OCI-LY1 (cell line): ENCODE measurements around the gene RAB15.

ENCODE experiments used
- H2AFZ ChIP-seq: fragments of 200-600 bp; sonication (generic), shearing (Covaris generic); 2 replicates; pipeline ENCODE4 v1.6.0; 2014; ENCODE audit warnings: antibody characterized with exemption, mild to moderate bottlenecking, low read length
- H3F3A ChIP-seq: fragments of 200-600 bp; sonication (generic), shearing (Covaris generic); 2 replicates; pipeline ENCODE4 v1.6.0; 2014; ENCODE audit warnings: mild to moderate bottlenecking, antibody characterized with exemption, low read length, moderate library complexity; ENCODE audit not compliant: insufficient read depth
- H3K27ac ChIP-seq: fragments of 200-600 bp; sonication (generic); 2 replicates; pipeline ENCODE4 v1.5.1; 2014; ENCODE audit warnings: low read length, mixed run types, mild to moderate bottlenecking, low read depth; ENCODE audit not compliant: poor library complexity, severe bottlenecking
- H3K27me3 ChIP-seq: fragments of 200-600 bp; sonication (generic); 2 replicates; pipeline ENCODE4 v1.6.0; 2014; ENCODE audit warnings: antibody characterized with exemption, mild to moderate bottlenecking, low read length, moderate library complexity; ENCODE audit not compliant: insufficient read depth
- H3K36me3 ChIP-seq: fragments of 200-600 bp; sonication (generic); 2 replicates; pipeline ENCODE4 v1.6.1; 2014; ENCODE audit warnings: mild to moderate bottlenecking, antibody characterized with exemption, low read length, moderate library complexity, mixed read lengths; ENCODE audit not compliant: insufficient read depth
- H3K4me1 ChIP-seq: fragments of 200-600 bp; sonication (generic); 2 replicates; pipeline ENCODE4 v1.5.1; 2014; ENCODE audit warnings: mild to moderate bottlenecking, low read length, moderate library complexity; ENCODE audit not compliant: insufficient read depth, severe bottlenecking
- H3K4me2 ChIP-seq: fragments of 200-600 bp; sonication (generic), shearing (Covaris generic); 2 replicates; pipeline ENCODE4 v1.6.1; 2014; ENCODE audit warnings: low read length
- H3K4me3 ChIP-seq: fragments of 200-600 bp; sonication (generic); 2 replicates; pipeline ENCODE4 v1.5.1; 2014; ENCODE audit warnings: low read length, low read depth, mild to moderate bottlenecking, mixed read lengths; ENCODE audit not compliant: poor library complexity, severe bottlenecking
- H3K79me2 ChIP-seq: fragments of 200-600 bp; shearing (Covaris generic); 2 replicates; pipeline ENCODE4 v1.6.1; 2016; ENCODE audit warnings: mixed run types, low read length, mixed read lengths; ENCODE audit not compliant: insufficient read depth
- H3K9ac ChIP-seq: fragments of 200-600 bp; sonication (generic), shearing (Covaris generic); 2 replicates; pipeline ENCODE4 v1.6.1; 2014; ENCODE audit warnings: mild to moderate bottlenecking, low read length, mixed read lengths
- H3K9me2 ChIP-seq: fragments of 200-600 bp; sonication (generic), shearing (Covaris generic); 2 replicates; pipeline ENCODE4 v1.6.1; 2014; ENCODE audit warnings: low read depth, mild to moderate bottlenecking, low read length, mixed read lengths
- H3K9me3 ChIP-seq: fragments of 200-600 bp; shearing (Covaris generic); 2 replicates; pipeline ENCODE4 v1.6.1; 2014; ENCODE audit warnings: low read length, mixed read lengths
- H4K20me1 ChIP-seq: fragments of 200-600 bp; sonication (generic), shearing (Covaris generic); 2 replicates; pipeline ENCODE4 v1.6.0; 2016; ENCODE audit warnings: mild to moderate bottlenecking, low read length; ENCODE audit not compliant: insufficient read depth
- EZH2 ChIP-seq: fragments of 200-600 bp; sonication (generic), shearing (Covaris generic); IDR thresholded peaks from 2 replicates; pipeline ENCODE4 v1.8.0; 2017; ENCODE audit warnings: borderline replicate concordance, mixed run types, mild to moderate bottlenecking, antibody characterized with exemption, low read length, moderate library complexity, mixed read lengths
- TF ChIP-seq, protein P1 (sequence below): fragments of 200-600 bp; sonication (generic), shearing (Covaris generic); IDR thresholded peaks from 2 replicates; pipeline ENCODE4 v1.5.1; 2017; ENCODE audit warnings: mild to moderate bottlenecking, antibody characterized with exemption, low read length, moderate library complexity, mixed read lengths

Gene RAB15

DNA sequence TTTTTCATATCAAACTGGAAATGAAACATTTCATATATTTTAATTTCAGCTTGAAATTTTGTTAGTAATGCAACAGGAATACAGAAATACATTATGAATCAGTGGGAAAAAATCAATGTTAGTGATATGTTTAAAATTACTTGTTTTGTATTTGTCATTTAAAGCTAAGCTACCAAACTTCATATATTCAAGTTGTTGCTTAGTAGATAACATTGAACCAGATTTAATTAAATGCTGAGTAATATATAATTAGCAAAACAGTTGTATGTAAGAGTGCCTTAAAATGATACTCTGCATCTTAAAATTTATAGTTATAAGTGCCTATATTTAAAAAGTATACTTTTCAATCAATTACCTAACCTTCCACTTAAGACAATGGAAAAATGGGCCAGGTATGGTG lies 52.9 kb downstream of the RAB15 start:
- Histone ChIP-seq H3F3A (no peaks in the 10 kb centered on the region), H2AFZ (no peak overlapping the region), H3K9me2 (no peaks in the 10 kb centered on the region), H3K36me3 (peaks cover 40% of the 10 kb centered on the region), H3K4me2 (no peak overlapping the region), H3K9ac (no peak overlapping the region), H3K9me3 (no peaks in the 10 kb centered on the region), H4K20me1 (no peaks in the 10 kb centered on the region), H3K27ac (no peak overlapping the region), H3K79me2 (peaks cover 64% of the 10 kb centered on the region), H3K4me1 (peaks cover 15% of the 10 kb centered on the region), H3K4me3 (no peak overlapping the region), H3K27me3 (no peaks in the 10 kb centered on the region)
- TF ChIP-seq, protein P1, sequence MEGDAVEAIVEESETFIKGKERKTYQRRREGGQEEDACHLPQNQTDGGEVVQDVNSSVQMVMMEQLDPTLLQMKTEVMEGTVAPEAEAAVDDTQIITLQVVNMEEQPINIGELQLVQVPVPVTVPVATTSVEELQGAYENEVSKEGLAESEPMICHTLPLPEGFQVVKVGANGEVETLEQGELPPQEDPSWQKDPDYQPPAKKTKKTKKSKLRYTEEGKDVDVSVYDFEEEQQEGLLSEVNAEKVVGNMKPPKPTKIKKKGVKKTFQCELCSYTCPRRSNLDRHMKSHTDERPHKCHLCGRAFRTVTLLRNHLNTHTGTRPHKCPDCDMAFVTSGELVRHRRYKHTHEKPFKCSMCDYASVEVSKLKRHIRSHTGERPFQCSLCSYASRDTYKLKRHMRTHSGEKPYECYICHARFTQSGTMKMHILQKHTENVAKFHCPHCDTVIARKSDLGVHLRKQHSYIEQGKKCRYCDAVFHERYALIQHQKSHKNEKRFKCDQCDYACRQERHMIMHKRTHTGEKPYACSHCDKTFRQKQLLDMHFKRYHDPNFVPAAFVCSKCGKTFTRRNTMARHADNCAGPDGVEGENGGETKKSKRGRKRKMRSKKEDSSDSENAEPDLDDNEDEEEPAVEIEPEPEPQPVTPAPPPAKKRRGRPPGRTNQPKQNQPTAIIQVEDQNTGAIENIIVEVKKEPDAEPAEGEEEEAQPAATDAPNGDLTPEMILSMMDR = no peak
- TF ChIP-seq EZH2 = no peak

DNA sequence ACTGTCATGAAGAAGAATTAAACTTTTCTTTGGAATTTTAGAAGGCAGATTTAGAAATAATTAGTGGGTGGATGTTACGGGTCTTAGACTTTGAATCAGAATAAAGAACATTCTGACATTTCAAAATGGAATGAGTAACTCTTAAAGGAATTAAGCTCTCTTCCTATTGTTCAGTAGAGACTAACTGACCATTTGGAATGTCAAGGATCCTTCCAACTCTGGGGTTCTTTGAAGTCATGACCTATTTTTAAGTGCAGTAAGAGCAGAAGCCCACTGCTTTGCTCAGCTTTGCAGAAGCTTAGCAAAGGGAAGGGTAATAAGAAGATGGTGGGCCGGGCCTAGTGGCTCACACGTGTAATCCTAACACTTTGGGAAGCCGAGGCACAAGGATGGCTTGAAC lies 53.9 kb downstream of the RAB15 start:
- Histone ChIP-seq H3K9me2 (no peaks in the 10 kb centered on the region), H4K20me1 (no peaks in the 10 kb centered on the region), H3F3A (no peaks in the 10 kb centered on the region), H3K9ac (no peak overlapping the region), H3K4me2 (no peak overlapping the region), H3K79me2 (peaks cover 64% of the 10 kb centered on the region), H2AFZ (no peak overlapping the region), H3K9me3 (no peaks in the 10 kb centered on the region), H3K36me3 (peaks cover 34% of the 10 kb centered on the region), H3K27ac (no peak overlapping the region), H3K27me3 (no peaks in the 10 kb centered on the region), H3K4me3 (no peak overlapping the region), H3K4me1 (peaks cover 19% of the 10 kb centered on the region)
- TF ChIP-seq EZH2 = no peak
- TF ChIP-seq, protein P1 = no peak

- no peaks in the 10 kb centered on the region for H3K9me2 ChIP-seq
- H2AFZ ChIP-seq = no peak overlapping the region
- no peak overlapping the region for H3K27ac ChIP-seq
- no peak overlapping the region for H3K9ac ChIP-seq
- H3K4me3 ChIP-seq = peak overlapping the region; percentile 91
- no peaks in the 10 kb centered on the region for H3K9me3 ChIP-seq
- H3K36me3 ChIP-seq = peaks cover 33% of the 10 kb centered on the region
- H3K27me3 ChIP-seq = no peaks in the 10 kb centered on the region
- H3K4me2 ChIP-seq = peak overlapping the region; percentile 76
- no peaks in the 10 kb centered on the region for H4K20me1 ChIP-seq
- no peak for TF ChIP-seq EZH2
- TF ChIP-seq, protein P1 = no peak
- H3F3A ChIP-seq = no peaks in the 10 kb centered on the region
- peaks cover 54% of the 10 kb centered on the region for H3K79me2 ChIP-seq
- H3K4me1 ChIP-seq = peaks cover 19% of the 10 kb centered on the region
Measured at GRCh38 chr14:64915797-64916196, 56.3 kb downstream of the RAB15 start.
